Inflammatory macrophage treated with lipopolysaccharide for 1 hour (primary cell): ENCODE data around the gene COL4A3.
"Not testable (repeated sequence)": the region's sequence is repeated elsewhere in the genome, so short reads cannot be mapped to it uniquely, and the experiment has no call there.

Experiments used
- DNase-seq, 2 donors: peaks; one replicate each; pipeline ENCODE4 v3.0.0-alpha.2; 2020 to 2022

The COL4A3 gene

DNA sequence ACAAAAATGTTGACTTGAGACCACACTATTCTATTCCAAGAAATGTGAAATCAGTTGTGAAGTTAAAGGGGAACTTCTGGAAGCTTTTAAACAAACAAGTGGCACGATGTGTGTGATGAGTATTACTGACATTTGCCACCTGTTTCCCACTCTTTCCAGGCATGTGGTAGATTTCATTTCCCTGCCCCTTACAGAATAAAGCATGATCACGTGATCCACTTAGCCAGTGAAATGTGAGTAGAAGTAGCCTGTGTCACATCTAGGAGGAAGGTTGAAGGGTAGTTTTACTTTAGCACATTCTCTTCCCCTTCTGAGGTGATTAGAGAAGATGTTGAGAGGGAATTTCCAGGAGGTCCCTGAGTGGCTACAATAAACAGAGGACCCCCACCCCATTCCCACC, 4.3 kb upstream of the COL4A3 start:
- DNase-seq, result no peak

GRCh38 chr2:227161947-227162346, 2.5 kb upstream of the COL4A3 start:
- no peak for DNase-seq

GRCh38 chr2:227163485-227163997, 883 bp upstream of the COL4A3 start:
- DNase-seq, result no peak

GRCh38 chr2:227164763-227165291, 403 bp downstream of the COL4A3 start:
- DNase-seq, result no peak

GRCh38 chr2:227171779-227172178, 7.4 kb downstream of the COL4A3 start:
- DNase-seq, result not testable (repeated sequence)

- DNase-seq, result no peak
Observed at GRCh38 chr2:227177592-227178336, 13.3 kb downstream of the COL4A3 start.

DNA sequence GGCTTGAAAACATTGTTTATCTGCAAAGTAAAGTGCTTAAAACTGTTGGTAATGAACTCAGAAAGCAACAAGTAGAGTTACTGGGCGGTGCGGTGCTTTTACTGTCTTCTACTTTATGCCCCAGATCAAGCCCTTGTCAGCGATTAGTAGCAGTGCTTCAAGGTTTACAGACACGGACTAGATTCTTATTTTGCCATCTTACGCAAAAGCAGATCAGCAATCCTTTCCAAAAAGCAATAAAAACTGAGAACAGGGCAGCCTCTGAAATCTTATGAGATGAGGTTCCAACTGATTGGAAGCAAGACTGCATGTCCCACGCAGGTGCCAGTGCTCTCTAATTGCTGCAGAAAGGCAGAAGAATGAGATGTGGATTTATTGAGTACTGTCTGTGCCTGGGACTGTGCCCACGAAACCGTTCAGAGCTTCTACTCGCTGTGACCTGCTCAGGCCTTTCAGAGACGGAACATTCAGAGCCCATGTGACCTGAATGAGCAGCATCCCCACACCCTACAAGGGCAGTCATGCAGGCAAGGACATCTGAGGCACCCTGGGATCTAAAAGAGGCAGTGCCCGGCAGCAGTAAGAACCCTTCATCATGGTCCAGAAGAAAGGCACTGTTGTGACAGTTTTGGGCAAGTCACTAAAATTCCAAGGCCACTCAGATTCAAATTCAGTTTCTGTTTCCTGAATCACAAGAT, 15.7 kb downstream of the COL4A3 start:
- DNase-seq, result no peak

- no peak for DNase-seq
Observed at GRCh38 chr2:227180770-227181169, 16.3 kb downstream of the COL4A3 start.

DNA sequence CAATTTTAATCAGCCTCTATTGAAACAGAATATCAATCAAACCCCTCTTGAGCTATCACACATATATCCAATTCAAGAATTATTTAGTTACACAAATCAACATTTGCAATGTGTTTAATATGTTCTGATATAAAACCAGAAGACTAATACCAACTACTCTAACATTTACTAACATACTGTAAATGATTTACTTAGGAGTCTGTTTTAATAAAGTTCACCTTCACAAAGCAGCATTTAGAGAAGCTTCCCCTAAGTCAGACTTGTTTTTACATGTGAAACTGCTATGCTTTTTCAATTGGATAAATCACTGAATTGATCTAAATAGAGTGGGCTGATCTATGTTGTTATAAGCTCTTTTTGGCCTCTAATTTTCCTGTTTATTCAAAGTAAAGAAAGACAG, 18.3 kb downstream of the COL4A3 start:
- no peak for DNase-seq

- DNase-seq, result no peak
Observed at GRCh38 chr2:227183657-227184367, 19.4 kb downstream of the COL4A3 start.

- DNase-seq, result no peak
Observed at GRCh38 chr2:227185615-227186232, 21.3 kb downstream of the COL4A3 start.

- no peak for DNase-seq
Observed at GRCh38 chr2:227186751-227187150, 22.3 kb downstream of the COL4A3 start.

GRCh38 chr2:227188292-227188691, 23.9 kb downstream of the COL4A3 start:
- no peak for DNase-seq

GRCh38 chr2:227191367-227191766, 26.9 kb downstream of the COL4A3 start:
- DNase-seq, result no peak

- DNase-seq, result no peak
Observed at GRCh38 chr2:227192491-227192890, 28.1 kb downstream of the COL4A3 start.

DNA sequence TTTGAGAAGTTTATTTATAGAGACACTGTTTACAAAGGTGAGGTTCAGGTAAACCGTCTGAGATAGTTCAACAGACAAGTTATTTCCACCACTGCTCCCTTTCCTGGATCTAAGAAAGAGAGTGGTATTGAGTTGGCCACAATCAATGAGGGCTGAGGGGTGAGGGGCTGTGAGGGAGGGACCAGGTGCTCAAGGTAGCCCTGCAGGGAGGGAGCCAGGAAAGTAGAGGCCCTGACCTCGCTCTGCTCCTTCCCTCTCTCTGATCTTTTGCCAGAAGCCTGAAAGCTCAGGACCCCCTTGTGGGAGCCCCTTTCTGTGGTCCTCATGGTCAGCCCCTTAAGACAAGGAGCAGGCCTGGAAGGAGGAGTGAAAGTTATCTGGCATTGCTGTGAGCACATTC, 29.8 kb downstream of the COL4A3 start:
- DNase-seq, result no peak

- no peak for DNase-seq
Observed at GRCh38 chr2:227198866-227199265, 34.4 kb downstream of the COL4A3 start.

- DNase-seq, result no peak
Observed at GRCh38 chr2:227201771-227202170, 37.3 kb downstream of the COL4A3 start.

- DNase-seq, result no peak
Observed at GRCh38 chr2:227204452-227204851, 40.0 kb downstream of the COL4A3 start.

DNA sequence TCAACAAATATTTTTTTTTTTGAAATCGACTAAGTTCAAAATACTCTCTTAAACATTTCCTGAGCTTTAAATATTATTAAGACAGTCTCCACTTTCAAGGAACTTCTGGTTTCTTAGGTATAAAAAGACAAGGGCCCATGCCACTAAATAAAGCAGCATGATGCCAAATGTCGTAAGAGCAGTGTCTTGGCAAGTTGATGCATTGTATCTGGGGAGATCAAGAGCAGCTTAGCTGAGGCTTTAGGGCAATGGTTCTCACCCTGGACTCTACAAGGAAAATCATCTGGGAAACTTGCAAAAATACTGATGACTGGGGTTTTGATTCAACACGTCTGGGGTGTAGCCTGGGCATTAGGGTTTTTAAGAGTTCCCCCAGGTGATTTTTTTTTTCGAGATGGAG, 41.3 kb downstream of the COL4A3 start:
- no peak for DNase-seq

DNA sequence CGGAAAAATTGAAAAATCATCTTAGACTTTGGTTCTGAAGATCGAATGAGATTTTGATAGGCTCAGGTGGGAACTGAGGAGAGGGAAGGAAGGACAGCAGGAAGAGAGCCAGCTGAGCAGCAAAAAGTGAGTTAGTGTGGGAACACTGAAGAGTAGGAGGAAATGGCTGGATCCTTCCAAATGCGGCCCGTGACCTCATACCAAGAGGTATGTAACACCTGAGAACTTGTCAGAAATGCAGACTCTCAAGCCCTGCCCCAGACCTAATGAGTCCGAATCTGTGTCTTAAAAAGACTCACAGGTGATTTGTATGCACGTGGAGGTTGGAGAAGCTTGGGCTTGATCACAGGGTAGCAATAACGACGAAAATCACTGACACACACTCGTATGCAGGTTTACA, 42.0 kb downstream of the COL4A3 start:
- no peak for DNase-seq

DNA sequence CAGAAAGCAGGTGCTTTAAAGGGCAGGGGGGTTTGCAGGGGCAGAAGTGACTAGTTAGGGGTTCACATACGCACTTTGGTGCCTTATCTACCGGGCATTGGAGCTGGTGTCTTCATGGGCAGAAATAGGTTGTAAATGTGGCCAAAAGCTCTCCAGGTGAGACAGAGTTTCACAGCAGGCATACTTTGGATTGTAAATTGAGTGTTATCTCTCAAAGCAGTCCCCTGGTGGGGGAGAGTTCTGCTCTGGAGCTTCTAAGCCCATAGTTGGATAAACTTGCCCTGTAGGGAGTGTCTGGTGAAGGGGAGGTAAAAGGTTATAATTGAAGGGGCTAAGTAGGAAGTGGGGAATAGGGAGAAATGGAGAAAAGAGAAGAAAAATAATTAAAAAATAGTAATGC, 43.1 kb downstream of the COL4A3 start:
- DNase-seq, result no peak

DNA sequence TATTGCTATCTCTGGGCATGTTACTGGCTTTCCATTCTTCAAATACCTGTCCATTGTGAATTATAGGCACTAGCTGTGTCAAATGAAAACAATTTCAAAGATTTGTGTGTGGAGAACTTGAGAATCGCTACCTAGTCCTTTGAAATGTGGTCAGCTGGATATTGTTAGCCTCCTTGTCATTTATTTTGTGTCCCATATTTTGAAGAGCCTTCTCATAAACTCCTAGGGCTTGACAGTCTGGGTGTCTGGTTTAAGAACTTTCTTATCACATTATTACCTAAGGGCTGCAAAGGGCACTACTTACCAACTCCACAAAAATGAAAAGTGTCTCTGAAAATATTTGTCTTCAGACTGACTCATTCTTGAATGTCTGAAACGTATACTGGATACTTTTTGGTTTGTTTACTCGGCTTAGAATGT, 50.2 kb downstream of the COL4A3 start:
- no peak for DNase-seq
